ENCODE results near the gene POU2F3. TPM values are rescaled to one million over a fixed set of nuclear protein-coding genes. Genes with fewer than 3 reads are reported as not detected.
A peak's percentile ranks its signal among the peaks of the same experiment; 100 is the strongest.

POU2F3 gene
- total RNA-seq, 1 donor from 2014 or later: not detected

DNA sequence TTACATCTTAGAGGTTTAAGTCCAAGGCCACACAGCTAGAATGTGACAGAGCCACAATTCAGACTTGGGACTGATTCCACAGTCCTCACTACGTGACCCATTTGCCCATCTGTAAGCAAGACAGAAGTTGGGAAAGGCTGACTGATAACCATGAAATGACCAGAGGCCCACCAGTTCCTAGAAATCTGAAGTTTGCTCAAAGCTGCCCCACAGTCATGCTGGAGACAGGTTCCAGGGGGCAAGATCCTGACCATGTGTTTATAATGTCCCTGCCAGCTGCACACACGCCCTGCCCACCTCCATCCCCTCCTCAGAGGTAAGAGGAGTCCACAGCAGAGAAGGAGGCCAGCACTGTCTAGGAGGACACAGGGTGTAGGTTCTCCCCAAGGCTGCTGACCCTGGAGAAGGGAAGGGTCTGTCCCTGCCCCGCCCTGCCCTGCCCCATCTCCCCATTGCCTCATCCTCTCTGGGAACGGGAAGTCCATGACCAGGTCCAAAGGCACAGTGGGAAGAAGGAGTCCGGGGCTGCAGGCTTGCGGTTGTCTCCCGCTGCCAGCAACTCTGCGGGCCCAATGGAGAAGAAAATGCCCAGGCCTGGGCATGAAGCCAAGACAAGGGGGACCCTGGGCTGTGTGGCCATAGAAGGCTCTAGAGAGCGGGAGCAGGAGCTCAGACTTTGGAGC, 41.0 kb upstream of the POU2F3 start:
- DNase-seq (ENCODE audit: low spot score): peak; percentile 44
- H3K9me3 Mint-ChIP-seq (ENCODE audit: low read depth): no peaks in the 10 kb centered on the region
- H3K4me1 Mint-ChIP-seq (ENCODE audit: low read depth): peaks cover 5% of the 10 kb centered on the region
- no peaks in the 10 kb centered on the region for H3K36me3 Mint-ChIP-seq (ENCODE audit: low read depth)
- TF ChIP-seq, protein P1, sequence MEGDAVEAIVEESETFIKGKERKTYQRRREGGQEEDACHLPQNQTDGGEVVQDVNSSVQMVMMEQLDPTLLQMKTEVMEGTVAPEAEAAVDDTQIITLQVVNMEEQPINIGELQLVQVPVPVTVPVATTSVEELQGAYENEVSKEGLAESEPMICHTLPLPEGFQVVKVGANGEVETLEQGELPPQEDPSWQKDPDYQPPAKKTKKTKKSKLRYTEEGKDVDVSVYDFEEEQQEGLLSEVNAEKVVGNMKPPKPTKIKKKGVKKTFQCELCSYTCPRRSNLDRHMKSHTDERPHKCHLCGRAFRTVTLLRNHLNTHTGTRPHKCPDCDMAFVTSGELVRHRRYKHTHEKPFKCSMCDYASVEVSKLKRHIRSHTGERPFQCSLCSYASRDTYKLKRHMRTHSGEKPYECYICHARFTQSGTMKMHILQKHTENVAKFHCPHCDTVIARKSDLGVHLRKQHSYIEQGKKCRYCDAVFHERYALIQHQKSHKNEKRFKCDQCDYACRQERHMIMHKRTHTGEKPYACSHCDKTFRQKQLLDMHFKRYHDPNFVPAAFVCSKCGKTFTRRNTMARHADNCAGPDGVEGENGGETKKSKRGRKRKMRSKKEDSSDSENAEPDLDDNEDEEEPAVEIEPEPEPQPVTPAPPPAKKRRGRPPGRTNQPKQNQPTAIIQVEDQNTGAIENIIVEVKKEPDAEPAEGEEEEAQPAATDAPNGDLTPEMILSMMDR (IDR thresholded peaks at IDR 0.05): no peak
- H3K27me3 Mint-ChIP-seq (ENCODE audit: low read depth): peaks cover 9% of the 10 kb centered on the region
- no peak overlapping the region for H3K27ac Mint-ChIP-seq (ENCODE audit: unreplicated experiment)
- no peak overlapping the region for H3K4me3 Mint-ChIP-seq (ENCODE audit: unreplicated experiment)

DNA sequence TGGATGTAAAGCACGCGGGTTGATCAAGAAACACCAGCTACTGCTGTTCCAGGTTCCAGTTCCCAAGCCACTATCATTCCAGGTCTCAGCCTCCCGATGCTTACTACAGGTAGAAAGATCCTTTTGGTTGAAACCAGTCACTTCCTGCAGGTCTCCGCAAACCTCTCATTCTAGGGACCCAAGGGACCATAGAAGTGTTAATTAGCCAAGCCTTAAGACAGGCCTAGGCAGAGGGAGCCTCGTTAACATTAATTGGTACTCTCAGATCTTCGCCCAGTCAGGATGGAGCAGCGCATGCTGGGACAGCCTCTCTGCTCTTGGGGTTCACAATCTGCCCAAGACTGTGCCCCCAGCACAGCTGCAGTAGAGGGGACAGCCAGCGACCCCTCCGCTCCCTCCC, 40.3 kb upstream of the POU2F3 start:
- TF ChIP-seq, protein P1 (IDR thresholded peaks at IDR 0.05): no peak
- no peak for DNase-seq (ENCODE audit: low spot score)
- Mint-ChIP-seq H3K9me3 (ENCODE audit: low read depth) (no peaks in the 10 kb centered on the region), H3K4me3 (ENCODE audit: unreplicated experiment) (no peak overlapping the region), H3K27ac (ENCODE audit: unreplicated experiment) (no peak overlapping the region), H3K27me3 (ENCODE audit: low read depth) (peaks cover 8% of the 10 kb centered on the region), H3K36me3 (ENCODE audit: low read depth) (peaks cover 1% of the 10 kb centered on the region), H3K4me1 (ENCODE audit: low read depth) (peaks cover 5% of the 10 kb centered on the region)

DNA sequence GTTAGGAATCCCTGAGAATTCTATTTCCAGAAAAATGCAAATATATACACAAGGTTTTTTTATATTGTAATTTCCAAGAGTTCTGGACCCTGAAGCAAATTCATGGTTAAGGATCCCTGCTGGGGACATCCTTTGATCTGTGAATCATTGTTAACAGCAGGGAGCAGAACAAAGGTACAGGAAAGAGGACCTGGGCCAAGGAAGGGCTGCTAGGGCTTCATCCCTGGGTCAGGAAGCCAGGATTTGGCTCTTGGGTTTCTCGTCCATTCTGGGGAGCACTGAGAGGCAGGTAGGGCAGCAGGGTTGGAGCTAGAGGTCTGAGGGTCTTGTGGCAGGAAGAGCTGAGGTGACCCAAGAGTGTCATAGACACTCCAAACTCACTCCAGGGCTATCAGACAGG, 39.3 kb upstream of the POU2F3 start:
- DNase-seq (ENCODE audit: low spot score): no peak
- peaks cover 6% of the 10 kb centered on the region for H3K27me3 Mint-ChIP-seq (ENCODE audit: low read depth)

DNA sequence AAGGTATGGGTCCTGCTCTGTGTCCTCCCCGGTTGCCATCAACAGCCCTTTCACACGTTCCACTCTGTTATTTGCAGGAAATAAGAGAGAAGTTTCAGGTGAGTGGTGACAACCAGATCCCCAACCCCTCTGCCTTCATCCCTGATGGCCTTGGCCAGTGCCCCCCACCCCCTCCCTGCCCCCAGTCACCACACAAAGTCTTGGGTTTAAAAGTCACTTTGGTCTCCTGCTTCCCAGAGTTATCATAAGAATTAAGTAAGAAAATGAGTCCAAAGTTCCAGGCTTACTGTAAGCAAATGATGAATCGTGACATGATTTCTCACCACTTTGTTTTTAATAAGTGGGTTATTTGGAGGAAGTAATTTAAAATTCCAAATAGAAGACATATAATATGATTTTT, 38.3 kb upstream of the POU2F3 start:
- Mint-ChIP-seq H3K27me3 (ENCODE audit: low read depth) (peaks cover 7% of the 10 kb centered on the region), H3K9me3 (ENCODE audit: low read depth) (no peaks in the 10 kb centered on the region), H3K36me3 (ENCODE audit: low read depth) (peaks cover 3% of the 10 kb centered on the region), H3K27ac (ENCODE audit: unreplicated experiment) (no peak overlapping the region), H3K4me3 (ENCODE audit: unreplicated experiment) (no peak overlapping the region), H3K4me1 (ENCODE audit: low read depth) (peaks cover 5% of the 10 kb centered on the region)
- TF ChIP-seq, protein P1 (IDR thresholded peaks at IDR 0.05): no peak
- no peak for DNase-seq (ENCODE audit: low spot score)

More for the DNA sequence above, 39.3 kb upstream of the POU2F3 start:
- H3K4me1 Mint-ChIP-seq (ENCODE audit: low read depth): peaks cover 5% of the 10 kb centered on the region
- H3K9me3 Mint-ChIP-seq (ENCODE audit: low read depth): no peaks in the 10 kb centered on the region
- TF ChIP-seq, protein P1 (IDR thresholded peaks at IDR 0.05): no peak
- no peak overlapping the region for H3K4me3 Mint-ChIP-seq (ENCODE audit: unreplicated experiment)
- H3K27ac Mint-ChIP-seq (ENCODE audit: unreplicated experiment): no peak overlapping the region
- peaks cover 1% of the 10 kb centered on the region for H3K36me3 Mint-ChIP-seq (ENCODE audit: low read depth)

DNA sequence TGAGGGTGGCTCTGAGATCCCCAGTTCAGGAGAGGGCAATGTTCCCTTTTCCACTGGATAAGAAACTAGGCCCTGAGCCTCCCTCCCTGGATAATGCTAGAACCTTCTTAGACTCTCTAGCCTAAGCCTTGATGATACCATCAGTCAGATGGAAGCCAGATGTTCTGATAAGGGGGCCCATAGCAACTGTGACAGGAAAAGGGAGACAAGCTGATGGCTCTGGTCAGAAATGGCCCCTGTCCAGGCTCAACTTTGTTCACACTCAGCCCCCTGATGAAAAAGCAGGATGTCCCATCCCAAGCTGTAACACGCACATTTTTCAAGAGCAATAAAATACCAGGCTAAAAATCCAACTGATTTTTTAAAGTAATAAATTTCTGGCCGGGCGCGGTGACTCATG, 36.3 kb upstream of the POU2F3 start:
- Mint-ChIP-seq H3K27me3 (ENCODE audit: low read depth) (peaks cover 7% of the 10 kb centered on the region), H3K4me3 (ENCODE audit: unreplicated experiment) (no peak overlapping the region), H3K36me3 (ENCODE audit: low read depth) (peaks cover 3% of the 10 kb centered on the region), H3K4me1 (ENCODE audit: low read depth) (no peaks in the 10 kb centered on the region), H3K9me3 (ENCODE audit: low read depth) (no peaks in the 10 kb centered on the region), H3K27ac (ENCODE audit: unreplicated experiment) (no peak overlapping the region)
- TF ChIP-seq, protein P1 (IDR thresholded peaks at IDR 0.05): no peak
- DNase-seq (ENCODE audit: low spot score): no peak
